Keratinocyte (primary cell): Measurements from ENCODE around the gene KRT77. TPM values are rescaled to one million over a fixed set of nuclear protein-coding genes. Genes with fewer than 3 reads are reported as not detected.

Source experiments
- DNase-seq: peaks from one replicate; pipeline ENCODE4 v3.0.0-alpha.2; 2011; ENCODE audit warnings: low read depth, missing footprints, low spot score
- FAIRE-seq: peaks from 2 replicates; lab custom pipeline; 2011; peaks lifted over from hg19 to GRCh38; lab: Jason Lieb, UNC
- H2AFZ ChIP-seq: 2 replicates; pipeline ENCODE4 v1.6.0; 2012; ENCODE audit warnings: low read length, control low read depth, inconsistent platforms; ENCODE audit not compliant: control insufficient read depth
- H3K27ac ChIP-seq: 2 replicates; pipeline ENCODE4 v1.5.1; 2011; ENCODE audit warnings: low read length; ENCODE audit not compliant: control insufficient read depth, insufficient read depth
- H3K27me3 ChIP-seq: 3 replicates; pipeline ENCODE4 v1.6.0; 2011; ENCODE audit warnings: low read length; ENCODE audit not compliant: control insufficient read depth, insufficient read depth; ENCODE audit errors: extremely low read depth
- H3K36me3 ChIP-seq, 2 experiments: 2 replicates in 1 of 2; 3 replicates in 1 of 2; pipeline ENCODE4 v1.5.1; 2011; ENCODE audit warnings: low read length in 2 of 2, mild to moderate bottlenecking in 1 of 2; ENCODE audit not compliant: control insufficient read depth in 2 of 2, insufficient read depth in 2 of 2; ENCODE audit errors: extremely low read depth in 1 of 2
- H3K4me1 ChIP-seq: 3 replicates; pipeline ENCODE4 v1.5.1; 2011; ENCODE audit warnings: low read length; ENCODE audit not compliant: control insufficient read depth, insufficient read depth; ENCODE audit errors: extremely low read depth
- H3K4me2 ChIP-seq: 3 replicates; pipeline ENCODE4 v1.6.0; 2011; ENCODE audit warnings: low read depth, low read length; ENCODE audit not compliant: control insufficient read depth, insufficient read depth; ENCODE audit errors: extremely low read depth
- H3K4me3 ChIP-seq, 3 experiments: fragments of 200-600 bp in 1 of 3; sonication (generic) in 1 of 3; 2 replicates in 2 of 3; 3 replicates in 1 of 3; pipeline ENCODE4 v1.5.1; 2011 to 2016; ENCODE audit warnings: low read length in 3 of 3, mild to moderate bottlenecking in 3 of 3, control low read depth in 2 of 3, inconsistent platforms in 1 of 3, low read depth in 1 of 3, mixed read lengths in 1 of 3, mixed run types in 1 of 3, moderate library complexity in 1 of 3; ENCODE audit not compliant: control insufficient read depth in 2 of 3, insufficient read depth in 2 of 3; ENCODE audit errors: extremely low read depth in 1 of 3
- H3K79me2 ChIP-seq: 2 replicates; pipeline ENCODE4 v1.6.0; 2012; ENCODE audit warnings: low read length; ENCODE audit not compliant: control insufficient read depth, insufficient read depth
- H3K9ac ChIP-seq: 3 replicates; pipeline ENCODE4 v1.6.0; 2011; ENCODE audit warnings: low read length; ENCODE audit not compliant: control insufficient read depth, insufficient read depth; ENCODE audit errors: extremely low read depth
- H3K9me1 ChIP-seq: 3 replicates; pipeline ENCODE4 v1.6.0; 2011; ENCODE audit warnings: low read length; ENCODE audit not compliant: control insufficient read depth, insufficient read depth; ENCODE audit errors: extremely low read depth
- H3K9me3 ChIP-seq: 2 replicates; pipeline ENCODE4 v1.5.1; 2012; ENCODE audit warnings: low read depth, low read length; ENCODE audit not compliant: control insufficient read depth
- H4K20me1 ChIP-seq: 3 replicates; pipeline ENCODE4 v1.6.0; 2011; ENCODE audit warnings: low read length; ENCODE audit not compliant: control insufficient read depth, insufficient read depth; ENCODE audit errors: extremely low read depth
- CTCF ChIP-seq, 3 experiments: IDR thresholded peaks in 1 of 3; conservative IDR thresholded peaks in 1 of 3; optimal IDR thresholded peaks in 1 of 3; 2 replicates in 2 of 3; 3 replicates in 1 of 3; pipeline versions ENCODE3 to v1.5.1; 2011; ENCODE audit warnings: low read length in 3 of 3, mild to moderate bottlenecking in 3 of 3, moderate library complexity in 2 of 3, control low read depth in 1 of 3, inconsistent platforms in 1 of 3; ENCODE audit not compliant: insufficient read depth in 2 of 3; ENCODE audit errors: extremely low read depth in 1 of 3
- EZH2 ChIP-seq: IDR thresholded peaks from one replicate; pipeline ENCODE4 v1.6.1; 2012; ENCODE audit warnings: inconsistent platforms, mild to moderate bottlenecking, low read length, moderate library complexity
- dilution Hi-C: fragments of 300-500 bp; cut with MboI; formaldehyde crosslinking; loops from one replicate; pipeline ENCODE4 v1.7.0; 2020; ENCODE audit warnings: low sequenced_read_pairs; ENCODE audit not compliant: extremely low pct_ligation_motif_present
- polyA plus RNA-seq, 5 experiments: library from polyadenylated mRNA; depleted of rRNA in 3 of 5; stranded (reverse) in 3 of 5; stranded (forward) in 1 of 5; unstranded in 1 of 5; fragments of >200 nt; gene quantifications; 1 replicate in 1 of 5; 2 replicates in 3 of 5; 3 replicates in 1 of 5; pipeline versions ENCODE4 v1.2.1 to v1.2.3, GENCODE V29; 2011 to 2012; ENCODE audit warnings: missing spikeins in 2 of 5, low read depth in 1 of 5, low replicate concordance in 1 of 5

Gene KRT77
- polyA plus RNA-seq, 1 donor (not counting 4 experiments of a cell fraction or from before 2014, with no cell fraction given): 1.3 TPM

GRCh38 chr12:52702338-52702737 is 986 bp downstream of the KRT77 start:
- Histone ChIP-seq H3K27me3 (peaks cover 48% of the 10 kb centered on the region), H4K20me1 (peaks cover 4% of the 10 kb centered on the region), H2AFZ (no peak overlapping the region), H3K9ac (no peak overlapping the region), H3K36me3 (no peaks in the 10 kb centered on the region), H3K9me3 (no peaks in the 10 kb centered on the region), H3K9me1 (peaks cover 2% of the 10 kb centered on the region), H3K4me3 (no peak overlapping the region), H3K4me1 (no peaks in the 10 kb centered on the region), H3K79me2 (no peaks in the 10 kb centered on the region), H3K4me2 (no peak overlapping the region), H3K27ac (no peak overlapping the region)
- DNase-seq: no peak
- dilution Hi-C loops: no loop called here
- TF ChIP-seq EZH2: no peak
- TF ChIP-seq CTCF (optimal IDR thresholded peaks at IDR 0.05 in 1 of 3, IDR thresholded peaks at IDR 0.05 in 1 of 3, conservative IDR thresholded peaks at IDR 0.05 in 1 of 3; ENCODE audit: extremely low read depth in 1 of 3, insufficient read depth in 2 of 3, low read length in 3 of 3): no peak
- no peak for FAIRE-seq

GRCh38 chr12:52701281-52701680 is 2.0 kb downstream of the KRT77 start:
- H3K9ac ChIP-seq: no peak overlapping the region
- H3K4me2 ChIP-seq: no peak overlapping the region
- DNase-seq (no peak), FAIRE-seq (no peak)
- H3K4me3 ChIP-seq: no peak overlapping the region
- H3K27ac ChIP-seq: no peak overlapping the region
- H3K79me2 ChIP-seq: no peaks in the 10 kb centered on the region
- no peaks in the 10 kb centered on the region for H3K36me3 ChIP-seq
- H2AFZ ChIP-seq: no peak overlapping the region
- H3K9me3 ChIP-seq: no peaks in the 10 kb centered on the region
- H3K9me1 ChIP-seq: peaks cover 2% of the 10 kb centered on the region
- no peaks in the 10 kb centered on the region for H3K4me1 ChIP-seq
- dilution Hi-C loops: no loop called here
- H4K20me1 ChIP-seq: peaks cover 4% of the 10 kb centered on the region
- TF ChIP-seq CTCF (optimal IDR thresholded peaks at IDR 0.05 in 1 of 3, IDR thresholded peaks at IDR 0.05 in 1 of 3, conservative IDR thresholded peaks at IDR 0.05 in 1 of 3; ENCODE audit: extremely low read depth in 1 of 3, insufficient read depth in 2 of 3, low read length in 3 of 3) (no peak), EZH2 (no peak)
- H3K27me3 ChIP-seq: peaks cover 49% of the 10 kb centered on the region
